Keratinocyte (primary cell): ENCODE measurements around the gene AMELY. TPM values are rescaled to one million over a fixed set of nuclear protein-coding genes. Genes with fewer than 3 reads are reported as not detected.

ENCODE experiments used
- DNase-seq: peaks from one replicate; pipeline ENCODE4 v3.0.0-alpha.2; 2011; ENCODE audit warnings: low read depth, missing footprints, low spot score
- FAIRE-seq: peaks from 2 replicates; lab custom pipeline; 2011; peaks lifted over from hg19 to GRCh38; lab: Jason Lieb, UNC
- H2AFZ ChIP-seq: 2 replicates; pipeline ENCODE4 v1.6.0; 2012; ENCODE audit warnings: low read length, control low read depth, inconsistent platforms; ENCODE audit not compliant: control insufficient read depth
- H3K27ac ChIP-seq: 2 replicates; pipeline ENCODE4 v1.5.1; 2011; ENCODE audit warnings: low read length; ENCODE audit not compliant: control insufficient read depth, insufficient read depth
- H3K27me3 ChIP-seq: 3 replicates; pipeline ENCODE4 v1.6.0; 2011; ENCODE audit warnings: low read length; ENCODE audit not compliant: control insufficient read depth, insufficient read depth; ENCODE audit errors: extremely low read depth
- H3K36me3 ChIP-seq, 2 experiments: 2 replicates in 1 of 2; 3 replicates in 1 of 2; pipeline ENCODE4 v1.5.1; 2011; ENCODE audit warnings: low read length in 2 of 2, mild to moderate bottlenecking in 1 of 2; ENCODE audit not compliant: control insufficient read depth in 2 of 2, insufficient read depth in 2 of 2; ENCODE audit errors: extremely low read depth in 1 of 2
- H3K4me1 ChIP-seq: 3 replicates; pipeline ENCODE4 v1.5.1; 2011; ENCODE audit warnings: low read length; ENCODE audit not compliant: control insufficient read depth, insufficient read depth; ENCODE audit errors: extremely low read depth
- H3K4me2 ChIP-seq: 3 replicates; pipeline ENCODE4 v1.6.0; 2011; ENCODE audit warnings: low read depth, low read length; ENCODE audit not compliant: control insufficient read depth, insufficient read depth; ENCODE audit errors: extremely low read depth
- H3K4me3 ChIP-seq, 3 experiments: fragments of 200-600 bp in 1 of 3; sonication (generic) in 1 of 3; 2 replicates in 2 of 3; 3 replicates in 1 of 3; pipeline ENCODE4 v1.5.1; 2011 to 2016; ENCODE audit warnings: low read length in 3 of 3, mild to moderate bottlenecking in 3 of 3, control low read depth in 2 of 3, inconsistent platforms in 1 of 3, low read depth in 1 of 3, mixed read lengths in 1 of 3, mixed run types in 1 of 3, moderate library complexity in 1 of 3; ENCODE audit not compliant: control insufficient read depth in 2 of 3, insufficient read depth in 2 of 3; ENCODE audit errors: extremely low read depth in 1 of 3
- H3K79me2 ChIP-seq: 2 replicates; pipeline ENCODE4 v1.6.0; 2012; ENCODE audit warnings: low read length; ENCODE audit not compliant: control insufficient read depth, insufficient read depth
- H3K9ac ChIP-seq: 3 replicates; pipeline ENCODE4 v1.6.0; 2011; ENCODE audit warnings: low read length; ENCODE audit not compliant: control insufficient read depth, insufficient read depth; ENCODE audit errors: extremely low read depth
- H3K9me1 ChIP-seq: 3 replicates; pipeline ENCODE4 v1.6.0; 2011; ENCODE audit warnings: low read length; ENCODE audit not compliant: control insufficient read depth, insufficient read depth; ENCODE audit errors: extremely low read depth
- H3K9me3 ChIP-seq: 2 replicates; pipeline ENCODE4 v1.5.1; 2012; ENCODE audit warnings: low read depth, low read length; ENCODE audit not compliant: control insufficient read depth
- H4K20me1 ChIP-seq: 3 replicates; pipeline ENCODE4 v1.6.0; 2011; ENCODE audit warnings: low read length; ENCODE audit not compliant: control insufficient read depth, insufficient read depth; ENCODE audit errors: extremely low read depth
- CTCF ChIP-seq, 3 experiments: IDR thresholded peaks in 1 of 3; conservative IDR thresholded peaks in 1 of 3; optimal IDR thresholded peaks in 1 of 3; 2 replicates in 2 of 3; 3 replicates in 1 of 3; pipeline versions ENCODE3 to v1.5.1; 2011; ENCODE audit warnings: low read length in 3 of 3, mild to moderate bottlenecking in 3 of 3, moderate library complexity in 2 of 3, control low read depth in 1 of 3, inconsistent platforms in 1 of 3; ENCODE audit not compliant: insufficient read depth in 2 of 3; ENCODE audit errors: extremely low read depth in 1 of 3
- EZH2 ChIP-seq: IDR thresholded peaks from one replicate; pipeline ENCODE4 v1.6.1; 2012; ENCODE audit warnings: inconsistent platforms, mild to moderate bottlenecking, low read length, moderate library complexity
- dilution Hi-C: fragments of 300-500 bp; cut with MboI; formaldehyde crosslinking; loops from one replicate; pipeline ENCODE4 v1.7.0; 2020; ENCODE audit warnings: low sequenced_read_pairs; ENCODE audit not compliant: extremely low pct_ligation_motif_present
- polyA plus RNA-seq, 5 experiments: library from polyadenylated mRNA; depleted of rRNA in 3 of 5; stranded (reverse) in 3 of 5; stranded (forward) in 1 of 5; unstranded in 1 of 5; fragments of >200 nt; gene quantifications; 1 replicate in 1 of 5; 2 replicates in 3 of 5; 3 replicates in 1 of 5; pipeline versions ENCODE4 v1.2.1 to v1.2.3, GENCODE V29; 2011 to 2012; ENCODE audit warnings: missing spikeins in 2 of 5, low read depth in 1 of 5, low replicate concordance in 1 of 5

Gene AMELY
- polyA plus RNA-seq, 1 donor (not counting 4 experiments of a cell fraction or from before 2014, with no cell fraction given): not detected

GRCh38 chrY:6910372-6911252, 940 bp downstream of the AMELY start, which contains the start of gene TBL1Y:
TSS of gene TBL1Y (plus strand) at chrY:6910697. CDS start at chrY:7025085, 114,388 bp downstream.
- Histone ChIP-seq H3K27ac (no peak within 1 kb of the TSS), H2AFZ (no peak within 1 kb of the TSS), H3K9ac (no peak within 1 kb of the TSS), H3K79me2 (no peaks in the 10 kb centered on the region), H4K20me1 (no peaks in the 10 kb centered on the region), H3K27me3 (no peaks in the 10 kb centered on the region), H3K9me3 (no peaks in the 10 kb centered on the region), H3K36me3 (no peaks in the 10 kb centered on the region), H3K4me3 (no peak within 1 kb of the TSS), H3K4me2 (no peak within 1 kb of the TSS), H3K4me1 (no peaks in the 10 kb centered on the region), H3K9me1 (no peaks in the 10 kb centered on the region)
- FAIRE-seq: no peak
- dilution Hi-C loops: no loop called here
- TF ChIP-seq CTCF (optimal IDR thresholded peaks at IDR 0.05 in 1 of 3, IDR thresholded peaks at IDR 0.05 in 1 of 3, conservative IDR thresholded peaks at IDR 0.05 in 1 of 3; ENCODE audit: extremely low read depth in 1 of 3, insufficient read depth in 2 of 3, low read length in 3 of 3) (no peak), EZH2 (no peak)
- DNase-seq: no peak

GRCh38 chrY:6909856-6910255, 1.7 kb downstream of the AMELY start:
- Histone ChIP-seq H3K27ac (no peak overlapping the region), H3K4me3 (no peak overlapping the region)

More at GRCh38 chrY:6909856-6910255, 1.7 kb downstream of the AMELY start:
- FAIRE-seq (no peak), DNase-seq (no peak)
- Histone ChIP-seq H4K20me1 (no peaks in the 10 kb centered on the region), H3K9ac (no peak overlapping the region), H2AFZ (no peak overlapping the region), H3K79me2 (no peaks in the 10 kb centered on the region), H3K9me3 (no peaks in the 10 kb centered on the region), H3K9me1 (no peaks in the 10 kb centered on the region), H3K27me3 (no peaks in the 10 kb centered on the region), H3K4me1 (no peaks in the 10 kb centered on the region), H3K4me2 (no peak overlapping the region), H3K36me3 (no peaks in the 10 kb centered on the region)
- dilution Hi-C loops: no loop called here
- TF ChIP-seq EZH2 (no peak), CTCF (optimal IDR thresholded peaks at IDR 0.05 in 1 of 3, IDR thresholded peaks at IDR 0.05 in 1 of 3, conservative IDR thresholded peaks at IDR 0.05 in 1 of 3; ENCODE audit: extremely low read depth in 1 of 3, insufficient read depth in 2 of 3, low read length in 3 of 3) (no peak)
